OCI-LY3 (cell line): ENCODE data around the gene AKR1C1.
"Not testable (repeated sequence)": the region's sequence is repeated elsewhere in the genome, so short reads cannot be mapped to it uniquely, and the experiment has no call there.

Experiments used
- H2AFZ ChIP-seq: fragments of 200-600, 300-600 bp; shearing (Covaris generic); 2 replicates; pipeline ENCODE4 v1.6.0; 2014; ENCODE audit warnings: antibody characterized with exemption, low read depth, low read length
- H3K27ac ChIP-seq: fragments of 200-600, 300-600 bp; sonication (generic); 2 replicates; pipeline ENCODE4 v1.5.1; 2014; ENCODE audit warnings: mild to moderate bottlenecking, low read length, moderate library complexity, mixed read lengths
- H3K27me3 ChIP-seq: fragments of 200-600, 300-600 bp; sonication (generic); 2 replicates; pipeline ENCODE4 v1.6.1; 2014; ENCODE audit warnings: low read depth, low read length, mixed read lengths
- H3K36me3 ChIP-seq: fragments of 200-600, 300-600 bp; sonication (generic); replicated peaks from 2 replicates; pipeline ENCODE3; 2014; ENCODE audit warnings: low read depth, low read length, mixed read lengths
- H3K4me1 ChIP-seq: fragments of 300-600, 200-600 bp; sonication (generic); 2 replicates; pipeline ENCODE4 v1.6.1; 2014; ENCODE audit warnings: low read length, mixed read lengths
- H3K4me2 ChIP-seq: fragments of 200-600, 300-600 bp; sonication (generic); 2 replicates; pipeline ENCODE4 v1.6.1; 2014; ENCODE audit warnings: low read length, mixed read lengths
- H3K4me3 ChIP-seq: fragments of 300-600, 200-600 bp; sonication (generic); 2 replicates; pipeline ENCODE4 v1.5.1; 2014; ENCODE audit warnings: antibody characterized with exemption, mild to moderate bottlenecking, low read length, moderate library complexity
- H3K79me2 ChIP-seq: fragments of 300-600, 200-600 bp; shearing (Covaris generic); 2 replicates; pipeline ENCODE4 v1.6.1; 2014; ENCODE audit warnings: mild to moderate bottlenecking, low read length, mixed read lengths
- H3K9ac ChIP-seq: fragments of 300-600, 200-600 bp; shearing (Covaris generic); 2 replicates; pipeline ENCODE4 v1.6.0; 2014; ENCODE audit warnings: mild to moderate bottlenecking, low read length, moderate library complexity
- H3K9me3 ChIP-seq: fragments of 200-600, 300-600 bp; shearing (Covaris generic); 2 replicates; pipeline ENCODE4 v1.6.1; 2014; ENCODE audit warnings: low read length, mixed read lengths; ENCODE audit not compliant: insufficient read depth
- H4K20me1 ChIP-seq: fragments of 200-600, 300-600 bp; sonication (generic); 2 replicates; pipeline ENCODE4 v1.6.1; 2016; ENCODE audit warnings: low read length, mixed read lengths; ENCODE audit not compliant: insufficient read depth
- EZH2phosphoT487 ChIP-seq: fragments of 200-600 bp; shearing (Covaris generic); IDR thresholded peaks from 2 replicates; pipeline ENCODE4 v1.6.1; 2018; ENCODE audit warnings: antibody characterized with exemption, mixed run types, low read depth
- TF ChIP-seq, protein P1 (sequence below): fragments of 200-600, 300-600 bp; sonication (generic); IDR thresholded peaks from 2 replicates; pipeline ENCODE4 v1.5.1; 2014; ENCODE audit warnings: antibody characterized with exemption, low read length, low read depth

Gene AKR1C1

GRCh38 chr10:5030989-5031388 is 67.8 kb downstream of the AKR1C1 start:
- Histone ChIP-seq H3K4me2 (no peak overlapping the region), H3K27me3 (no peaks in the 10 kb centered on the region), H3K4me1 (no peaks in the 10 kb centered on the region), H3K79me2 (no peaks in the 10 kb centered on the region), H4K20me1 (no peaks in the 10 kb centered on the region), H3K4me3 (no peak overlapping the region), H2AFZ (no peak overlapping the region), H3K36me3 (no peaks in the 10 kb centered on the region), H3K9ac (no peak overlapping the region), H3K9me3 (0 out of 2 replicates have a peak, but pooled peaks cover 4% of the 10 kb centered on the region), H3K27ac (no peak overlapping the region)
- TF ChIP-seq, protein P1, sequence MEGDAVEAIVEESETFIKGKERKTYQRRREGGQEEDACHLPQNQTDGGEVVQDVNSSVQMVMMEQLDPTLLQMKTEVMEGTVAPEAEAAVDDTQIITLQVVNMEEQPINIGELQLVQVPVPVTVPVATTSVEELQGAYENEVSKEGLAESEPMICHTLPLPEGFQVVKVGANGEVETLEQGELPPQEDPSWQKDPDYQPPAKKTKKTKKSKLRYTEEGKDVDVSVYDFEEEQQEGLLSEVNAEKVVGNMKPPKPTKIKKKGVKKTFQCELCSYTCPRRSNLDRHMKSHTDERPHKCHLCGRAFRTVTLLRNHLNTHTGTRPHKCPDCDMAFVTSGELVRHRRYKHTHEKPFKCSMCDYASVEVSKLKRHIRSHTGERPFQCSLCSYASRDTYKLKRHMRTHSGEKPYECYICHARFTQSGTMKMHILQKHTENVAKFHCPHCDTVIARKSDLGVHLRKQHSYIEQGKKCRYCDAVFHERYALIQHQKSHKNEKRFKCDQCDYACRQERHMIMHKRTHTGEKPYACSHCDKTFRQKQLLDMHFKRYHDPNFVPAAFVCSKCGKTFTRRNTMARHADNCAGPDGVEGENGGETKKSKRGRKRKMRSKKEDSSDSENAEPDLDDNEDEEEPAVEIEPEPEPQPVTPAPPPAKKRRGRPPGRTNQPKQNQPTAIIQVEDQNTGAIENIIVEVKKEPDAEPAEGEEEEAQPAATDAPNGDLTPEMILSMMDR: no peak
- TF ChIP-seq EZH2phosphoT487: no peak

DNA sequence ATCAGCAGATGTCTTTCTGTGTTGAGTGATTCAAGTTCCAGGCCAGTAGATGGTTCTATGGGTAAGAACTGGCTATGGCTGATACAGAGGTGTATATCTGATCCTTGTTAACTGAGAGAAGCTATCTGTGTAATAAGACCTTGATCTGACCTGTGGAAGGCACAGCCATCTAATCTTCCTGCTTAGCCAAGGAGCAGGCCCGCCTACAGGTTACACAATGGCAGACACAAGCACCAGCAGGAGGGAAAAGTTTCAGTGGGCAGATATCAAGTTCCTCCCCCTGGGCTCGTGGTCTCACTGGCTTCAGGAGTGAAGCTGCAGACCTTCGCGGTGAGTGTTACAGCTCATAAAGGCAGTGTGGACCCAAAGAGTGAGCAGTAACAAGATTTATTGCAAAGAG is 68.4 kb downstream of the AKR1C1 start:
- not testable (repeated sequence) for H3K4me1 ChIP-seq, H3K9me3 ChIP-seq, H3K27me3 ChIP-seq, H2AFZ ChIP-seq, H3K9ac ChIP-seq, H3K27ac ChIP-seq, H3K79me2 ChIP-seq, H3K4me3 ChIP-seq, H3K36me3 ChIP-seq, H3K4me2 ChIP-seq, H4K20me1 ChIP-seq

DNA sequence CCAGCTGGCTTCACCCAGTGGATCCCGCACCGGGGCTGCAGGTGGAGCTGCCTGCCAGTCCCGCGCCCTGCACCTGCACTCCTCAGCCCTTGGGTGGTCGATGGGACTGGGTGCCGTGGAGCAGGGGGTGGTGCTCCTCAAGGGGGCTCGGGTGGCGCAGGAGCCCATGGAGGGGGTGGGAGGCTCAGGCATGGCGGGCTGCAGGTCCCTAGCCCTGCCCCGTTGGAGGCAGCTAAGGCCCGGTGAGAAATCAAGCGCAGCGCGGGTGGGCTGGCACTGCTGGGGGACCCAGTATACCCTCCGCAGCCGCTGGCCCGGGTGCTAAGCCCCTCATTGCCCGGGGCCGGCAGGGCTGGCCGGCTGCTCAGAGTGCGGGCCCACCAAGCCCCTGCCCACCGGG is 69.2 kb downstream of the AKR1C1 start:
- not testable (repeated sequence) for H4K20me1 ChIP-seq, H3K4me1 ChIP-seq, H3K79me2 ChIP-seq, H3K27ac ChIP-seq, H3K9ac ChIP-seq, H3K36me3 ChIP-seq, H2AFZ ChIP-seq, H3K4me3 ChIP-seq, H3K4me2 ChIP-seq, H3K9me3 ChIP-seq, H3K27me3 ChIP-seq
